Sciatic nerve (tissue), 2 donors: ENCODE measurements around the gene FAM193A. TPM values are rescaled to one million over a fixed set of nuclear protein-coding genes. Genes with fewer than 3 reads are reported as not detected.
A peak's percentile ranks its signal among the peaks of the same experiment; 100 is the strongest.

Experiments used
- ATAC-seq: fragments of 200-7000 bp; cut with Tn5 transposase; one replicate; pipeline ENCODE4 v1.9.1; 2020; ENCODE audit warnings: mild to moderate bottlenecking, moderate library complexity
- DNase-seq: peaks from one replicate; pipeline ENCODE4 v3.0.0-alpha.2; 2020; ENCODE audit warnings: low spot score
- intact Hi-C: fragments of 100-400 bp; cut with DNase I; formaldehyde crosslinking; loops from one replicate; pipeline ENCODE4 v1.14.2; 2022
- total RNA-seq: library from RNA; stranded (reverse); fragmentation: NEBNext Ultra II Directional; extraction: Animal tissue kit (Norgen Biotek cat#: 25700); gene quantifications from one replicate; pipeline ENCODE4 v1.2.1, GENCODE V29; 2021
- donor health status: DM: no; HTN: no; CAD: no.
- donor health status: DM: no; HTN: no; CAD: no.

FAM193A gene
- 47.3 TPM for total RNA-seq

GRCh38 chr4:2536193-2537010, at the start of gene FAM193A:
Gene FAM193A (plus strand): TSS chr4:2536647. CDS start chr4:2536916, 269 bp downstream.
- intact Hi-C loops = no loop called here
- peak; percentile 99 for DNase-seq
- peak; percentile 100 for ATAC-seq

GRCh38 chr4:2486981-2487380, 49.5 kb upstream of the FAM193A start:
- ATAC-seq (no peak), DNase-seq (no peak)
- intact Hi-C loops = no loop called here

- intact Hi-C loops = no loop called here
- no peak for ATAC-seq
- DNase-seq = no peak
Measured at GRCh38 chr4:2487632-2488031, 48.8 kb upstream of the FAM193A start.

- ATAC-seq (no peak), DNase-seq (no peak)
- intact Hi-C loops = no loop called here
Measured at GRCh38 chr4:2489081-2489805, 47.2 kb upstream of the FAM193A start.

GRCh38 chr4:2489841-2490552, 46.5 kb upstream of the FAM193A start:
- intact Hi-C loops = no loop called here
- no peak for ATAC-seq
- DNase-seq = no peak

GRCh38 chr4:2492970-2493369, 43.5 kb upstream of the FAM193A start:
- intact Hi-C loops = no loop called here
- ATAC-seq (no peak), DNase-seq (no peak)

- ATAC-seq (no peak), DNase-seq (no peak)
- intact Hi-C loops = no loop called here
Measured at GRCh38 chr4:2494992-2495391, 41.5 kb upstream of the FAM193A start.

- intact Hi-C loops = loop anchor here (1.0 kb wide), 1 partner anchor 25 kb away; no protein-coding TSS in a partner anchor
- ATAC-seq (no peak), DNase-seq (no peak)
Measured at GRCh38 chr4:2497324-2497723, 39.1 kb upstream of the FAM193A start.

- DNase-seq (no peak), ATAC-seq (peak; percentile 72)
- intact Hi-C loops = loop anchor here (1.0 kb wide), 1 partner anchor 26 kb away; no protein-coding TSS in a partner anchor
Measured at GRCh38 chr4:2497931-2498330, 38.5 kb upstream of the FAM193A start.

GRCh38 chr4:2500547-2500946, 35.9 kb upstream of the FAM193A start:
- ATAC-seq (no peak), DNase-seq (no peak)

GRCh38 chr4:2501034-2501594, 35.3 kb upstream of the FAM193A start:
- ATAC-seq (no peak), DNase-seq (no peak)
- intact Hi-C loops = no loop called here

More at GRCh38 chr4:2500547-2500946, 35.9 kb upstream of the FAM193A start:
- intact Hi-C loops = no loop called here

GRCh38 chr4:2503809-2504208, 32.6 kb upstream of the FAM193A start:
- intact Hi-C loops = no loop called here
- DNase-seq (no peak), ATAC-seq (no peak)

- DNase-seq = no peak
- no peak for ATAC-seq
- intact Hi-C loops = no loop called here
Measured at GRCh38 chr4:2507259-2507658, 29.2 kb upstream of the FAM193A start.

- ATAC-seq = no peak
- DNase-seq = no peak
- intact Hi-C loops = no loop called here
Measured at GRCh38 chr4:2507855-2508254, 28.6 kb upstream of the FAM193A start.

- intact Hi-C loops = no loop called here
- ATAC-seq (no peak), DNase-seq (no peak)
Measured at GRCh38 chr4:2510351-2511259, 25.8 kb upstream of the FAM193A start.

- intact Hi-C loops = no loop called here
- DNase-seq = no peak
- ATAC-seq = no peak
Measured at GRCh38 chr4:2511645-2512131, 24.8 kb upstream of the FAM193A start.

GRCh38 chr4:2512396-2513135, 23.9 kb upstream of the FAM193A start:
- intact Hi-C loops = no loop called here
- ATAC-seq (no peak), DNase-seq (no peak)
